Smooth muscle cell (in vitro differentiated cells): ENCODE results near the gene FARS2. TPM values are rescaled to one million over a fixed set of nuclear protein-coding genes. Genes with fewer than 3 reads are reported as not detected.

ENCODE experiments used
- DNase-seq: peaks from one replicate; lab custom pipeline; 2025; ENCODE audit not compliant: unreplicated experiment; lab: John Stamatoyannopoulos, UW
- H2AFZ ChIP-seq: fragments of 200-600 bp; sonication (generic); 2 replicates; pipeline ENCODE4 v1.6.0; 2016; ENCODE audit warnings: antibody characterized with exemption, low read depth, mild to moderate bottlenecking
- H3F3A ChIP-seq: fragments of 200-600 bp; sonication (generic); 2 replicates; pipeline ENCODE4 v1.6.0; 2017; ENCODE audit warnings: antibody characterized with exemption, low read depth
- H3K27ac ChIP-seq: fragments of 200-600 bp; sonication (generic); 2 replicates; pipeline ENCODE4 v1.5.1; 2016; ENCODE audit warnings: low read depth, mild to moderate bottlenecking
- H3K27me3 ChIP-seq: fragments of 200-600 bp; sonication (generic); 2 replicates; pipeline ENCODE4 v1.6.1; 2016; ENCODE audit warnings: low read depth, mild to moderate bottlenecking
- H3K36me3 ChIP-seq: fragments of 200-600 bp; sonication (generic); 2 replicates; pipeline ENCODE4 v1.5.1; 2016; ENCODE audit warnings: low read depth
- H3K4me1 ChIP-seq: fragments of 200-600 bp; sonication (generic); 2 replicates; pipeline ENCODE4 v1.5.1; 2016; ENCODE audit warnings: low read depth
- H3K4me2 ChIP-seq: fragments of 200-600 bp; sonication (generic); 2 replicates; pipeline ENCODE4 v1.6.0; 2016; ENCODE audit warnings: mild to moderate bottlenecking
- H3K4me3 ChIP-seq: fragments of 200-600 bp; sonication (generic); 2 replicates; pipeline ENCODE4 v1.5.1; 2016; ENCODE audit warnings: mild to moderate bottlenecking
- H3K79me2 ChIP-seq: fragments of 200-600 bp; sonication (generic); 2 replicates; pipeline ENCODE4 v1.6.0; 2016; ENCODE audit warnings: low read depth, mild to moderate bottlenecking
- H3K9ac ChIP-seq: fragments of 200-600 bp; sonication (generic); 2 replicates; pipeline ENCODE4 v1.6.0; 2016; ENCODE audit warnings: low read depth
- H3K9me3 ChIP-seq: fragments of 200-600 bp; sonication (generic); replicated peaks from 2 replicates; pipeline ENCODE4 v1.5.1; 2016; ENCODE audit warnings: low read depth
- H4K20me1 ChIP-seq: fragments of 200-600 bp; sonication (generic); 2 replicates; pipeline ENCODE4 v1.6.0; 2016; ENCODE audit warnings: low read depth
- CTCF ChIP-seq: fragments of 200-600 bp; sonication (generic); IDR thresholded peaks from 2 replicates; pipeline ENCODE4 v1.5.1; 2017; ENCODE audit warnings: borderline replicate concordance, mild to moderate bottlenecking, antibody characterized with exemption; ENCODE audit not compliant: insufficient read depth, poor library complexity, severe bottlenecking
- WGBS: methylation state at CpG from one replicate; pipeline ENCODE4 v1.1.7; 2016; ENCODE audit warnings: low lambda C conversion rate; 5-methylcytosine and 5-hydroxymethylcytosine counted together
- polyA plus RNA-seq: library from polyadenylated mRNA; unstranded; fragments of >200 nt; fragmentation: Nextera tagmentation; extraction: Ambion mirVana; gene quantifications from 2 replicates; pipeline ENCODE4 v1.2.1, GENCODE V29; 2016
- total RNA-seq: library from RNA; depleted of rRNA; stranded (reverse); fragments of >200 nt; gene quantifications from 2 replicates; pipeline ENCODE4 v1.2.3, GENCODE V29; 2014

Gene FARS2
- total and polyA plus RNA-seq, 2 experiments from 2014 or later: 9.6 to 13.2 TPM

GRCh38 chr6:5275497-5275896 lies 14.2 kb downstream of the FARS2 start:
- no peak for DNase-seq
- H3K4me1 ChIP-seq: peaks cover 8% of the 10 kb centered on the region
- WGBS: 98% methylated on average over 2 of the region's 2 CpGs
- H3K27me3 ChIP-seq: no peaks in the 10 kb centered on the region
- H3K4me3 ChIP-seq: no peak overlapping the region
- no peaks in the 10 kb centered on the region for H3K36me3 ChIP-seq
- peaks cover 3% of the 10 kb centered on the region for H4K20me1 ChIP-seq
- H3K79me2 ChIP-seq: peaks cover 33% of the 10 kb centered on the region
- H3K9me3 ChIP-seq: no peaks in the 10 kb centered on the region
- no peak overlapping the region for H3K9ac ChIP-seq
- no peaks in the 10 kb centered on the region for H3F3A ChIP-seq
- no peak overlapping the region for H3K4me2 ChIP-seq
- no peak for TF ChIP-seq CTCF
- H2AFZ ChIP-seq: no peak overlapping the region
- H3K27ac ChIP-seq: peak overlapping the region; percentile 61

GRCh38 chr6:5276581-5276980 lies 15.3 kb downstream of the FARS2 start:
- H2AFZ ChIP-seq: no peak overlapping the region
- peaks cover 8% of the 10 kb centered on the region for H3K4me1 ChIP-seq
- peaks cover 6% of the 10 kb centered on the region for H4K20me1 ChIP-seq
- no peak overlapping the region for H3K27ac ChIP-seq
- TF ChIP-seq CTCF: no peak
- no peak overlapping the region for H3K4me3 ChIP-seq
- H3K36me3 ChIP-seq: no peaks in the 10 kb centered on the region
- H3K27me3 ChIP-seq: no peaks in the 10 kb centered on the region
- 84% methylated on average over 2 of the region's 2 CpGs for WGBS
- peaks cover 41% of the 10 kb centered on the region for H3K79me2 ChIP-seq
- H3K9me3 ChIP-seq: no peaks in the 10 kb centered on the region
- DNase-seq: no peak
- H3K4me2 ChIP-seq: no peak overlapping the region
- no peaks in the 10 kb centered on the region for H3F3A ChIP-seq
- no peak overlapping the region for H3K9ac ChIP-seq

GRCh38 chr6:5277589-5277988 lies 16.3 kb downstream of the FARS2 start:
- Histone ChIP-seq H3K79me2 (peaks cover 39% of the 10 kb centered on the region), H3K4me3 (no peak overlapping the region), H3K27ac (no peak overlapping the region), H2AFZ (no peak overlapping the region), H3K27me3 (no peaks in the 10 kb centered on the region), H3K9ac (no peak overlapping the region), H3F3A (no peaks in the 10 kb centered on the region), H4K20me1 (peaks cover 16% of the 10 kb centered on the region), H3K9me3 (no peaks in the 10 kb centered on the region), H3K36me3 (no peaks in the 10 kb centered on the region), H3K4me1 (peaks cover 8% of the 10 kb centered on the region), H3K4me2 (no peak overlapping the region)
- DNase-seq: no peak
- WGBS: 95% methylated on average over 3 of the region's 3 CpGs
- TF ChIP-seq CTCF: no peak

GRCh38 chr6:5278047-5278446 lies 16.7 kb downstream of the FARS2 start:
- WGBS: 91% methylated on average over 5 of the region's 5 CpGs
- no peak for TF ChIP-seq CTCF
- H3K36me3 ChIP-seq: no peaks in the 10 kb centered on the region

More at GRCh38 chr6:5278047-5278446, 16.7 kb downstream of the FARS2 start:
- H3K4me2 ChIP-seq: no peak overlapping the region
- no peaks in the 10 kb centered on the region for H3K9me3 ChIP-seq
- no peak overlapping the region for H3K4me3 ChIP-seq
- H4K20me1 ChIP-seq: peaks cover 16% of the 10 kb centered on the region
- DNase-seq: no peak
- no peak overlapping the region for H3K9ac ChIP-seq
- H3K27me3 ChIP-seq: no peaks in the 10 kb centered on the region
- no peak overlapping the region for H2AFZ ChIP-seq
- no peaks in the 10 kb centered on the region for H3F3A ChIP-seq
- H3K79me2 ChIP-seq: peaks cover 43% of the 10 kb centered on the region
- H3K27ac ChIP-seq: no peak overlapping the region
- H3K4me1 ChIP-seq: peaks cover 8% of the 10 kb centered on the region
